ENCODE measurements around the gene IRAK3. TPM values are rescaled to one million over a fixed set of nuclear protein-coding genes. Genes with fewer than 3 reads are reported as not detected.
"Not testable (repeated sequence)": the region's sequence is repeated elsewhere in the genome, so short reads cannot be mapped to it uniquely, and the experiment has no call there.

IRAK3 gene
- total RNA-seq, 1 experiment from 2014 or later = not detected

DNA sequence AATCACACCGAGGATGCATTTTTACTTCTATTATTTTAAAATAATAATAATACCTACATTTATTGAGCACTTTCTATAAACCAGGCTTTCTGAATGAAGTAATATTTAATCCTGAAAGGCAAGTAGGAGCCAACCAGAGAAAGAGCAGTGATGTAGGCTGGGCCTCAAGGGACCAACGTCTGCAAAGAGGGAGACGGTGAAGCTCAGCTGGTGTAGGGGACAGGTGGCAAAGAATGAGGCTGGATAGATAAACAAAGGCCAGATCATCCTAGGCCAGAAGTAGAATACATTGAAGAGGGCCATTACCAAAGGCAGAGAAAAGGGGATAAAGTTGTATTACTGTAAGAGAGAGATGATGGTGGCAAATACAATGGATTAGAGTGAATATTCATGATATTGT is 18.4 kb upstream of the IRAK3 start:
- no peak for DNase-seq (ENCODE audit: low spot score)

DNA sequence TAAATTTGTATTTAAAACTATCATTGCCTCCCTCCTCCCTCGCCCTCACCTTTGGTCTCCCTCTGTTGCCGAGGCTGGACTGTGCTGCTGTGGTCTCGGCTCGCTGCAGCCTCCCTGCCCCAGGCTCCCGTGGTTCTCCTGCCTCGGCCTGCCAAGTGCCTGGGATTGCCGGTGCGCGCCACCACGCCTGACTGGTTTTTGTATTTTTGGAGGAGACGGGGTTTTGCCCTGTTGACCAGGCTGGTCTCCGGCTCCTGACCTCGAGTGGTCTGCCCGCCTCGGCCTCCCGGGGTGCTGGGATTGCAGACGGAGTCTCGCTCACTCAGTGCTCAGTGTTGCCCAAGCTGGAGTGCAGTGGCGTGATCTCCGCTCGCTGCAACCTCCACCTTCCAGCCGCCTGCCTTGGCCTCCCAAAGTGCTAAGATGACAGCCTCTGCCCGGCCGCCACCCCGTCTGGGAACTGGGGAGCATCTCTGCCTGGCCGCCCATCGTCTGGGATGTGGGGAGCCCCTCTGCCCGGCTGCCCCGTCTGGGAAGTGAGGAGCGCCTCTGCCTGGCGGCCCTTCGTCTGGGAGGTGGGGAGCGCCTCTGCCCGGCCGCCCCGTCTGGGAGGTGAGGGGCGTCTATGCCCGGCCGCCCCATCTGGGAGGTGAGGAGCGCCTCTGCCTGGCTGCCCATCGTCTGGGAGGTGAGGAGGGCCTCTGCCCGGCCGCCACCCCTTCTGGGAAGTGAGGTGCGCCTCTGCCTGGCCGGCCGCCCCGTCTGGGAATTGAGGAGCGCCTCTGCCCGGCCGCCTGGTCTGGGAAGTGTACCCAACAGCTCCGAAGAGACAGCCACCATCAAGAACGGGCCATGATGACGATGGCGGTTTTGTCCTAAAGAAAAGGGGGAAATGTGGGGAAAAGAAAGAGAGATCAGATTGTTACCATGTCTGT is 14.4 kb upstream of the IRAK3 start:
- not testable (repeated sequence) for DNase-seq (ENCODE audit: low spot score)

DNA sequence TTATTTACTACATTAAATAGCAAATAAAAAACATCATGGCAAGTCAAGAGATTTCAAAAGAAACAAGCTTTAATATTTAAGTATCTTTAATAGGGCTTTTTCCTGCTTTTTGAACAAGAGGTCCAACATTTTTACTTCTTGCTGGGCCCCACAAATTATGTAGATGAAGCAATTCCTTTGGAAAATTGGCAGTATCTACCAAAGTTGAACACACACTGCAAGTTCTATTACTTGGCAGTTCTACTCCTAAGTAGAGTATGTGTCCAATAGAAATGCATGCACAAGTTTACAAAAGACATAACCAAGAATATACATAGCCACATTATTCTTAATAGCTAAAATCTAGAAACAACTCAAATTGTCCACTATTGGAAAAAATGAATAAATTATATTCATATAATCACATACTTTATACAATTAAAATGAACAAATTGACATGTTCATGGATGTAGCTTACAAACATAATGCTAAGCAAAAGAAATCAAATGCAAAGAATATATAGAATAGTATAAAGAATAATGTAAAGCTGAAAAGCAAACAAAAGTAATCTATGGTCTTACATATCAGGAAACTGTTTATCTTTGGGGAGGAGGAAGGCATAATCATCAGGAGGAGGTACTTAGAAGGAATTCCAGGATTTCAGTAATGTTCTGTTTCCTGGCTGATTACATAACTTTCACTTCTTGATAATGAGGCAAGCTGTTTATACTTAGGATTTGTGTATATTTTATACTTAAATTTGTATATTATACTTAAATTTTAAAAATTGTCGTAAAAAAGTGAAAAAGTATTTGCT is 12.7 kb upstream of the IRAK3 start:
- no peak for DNase-seq (ENCODE audit: low spot score)

DNA sequence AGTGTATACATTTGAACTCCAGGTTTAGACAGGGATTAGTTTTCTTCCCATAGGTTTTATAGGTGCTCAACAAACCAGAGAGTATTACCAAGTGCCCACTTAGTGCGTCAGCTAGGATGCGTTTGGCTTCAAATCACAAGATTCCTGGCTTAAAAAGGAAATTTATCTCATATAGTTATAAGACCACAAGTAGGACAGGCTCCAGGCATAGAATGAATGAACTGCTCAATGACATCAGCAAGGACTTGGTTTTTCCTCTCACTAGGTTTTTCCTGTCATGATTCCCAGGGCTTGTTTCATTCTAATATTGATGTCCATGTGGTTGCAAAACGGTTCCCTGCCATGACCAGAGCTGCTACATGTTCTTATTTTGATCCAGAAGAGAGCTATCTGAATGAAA is 6.1 kb upstream of the IRAK3 start:
- DNase-seq (ENCODE audit: low spot score) = no peak

DNA sequence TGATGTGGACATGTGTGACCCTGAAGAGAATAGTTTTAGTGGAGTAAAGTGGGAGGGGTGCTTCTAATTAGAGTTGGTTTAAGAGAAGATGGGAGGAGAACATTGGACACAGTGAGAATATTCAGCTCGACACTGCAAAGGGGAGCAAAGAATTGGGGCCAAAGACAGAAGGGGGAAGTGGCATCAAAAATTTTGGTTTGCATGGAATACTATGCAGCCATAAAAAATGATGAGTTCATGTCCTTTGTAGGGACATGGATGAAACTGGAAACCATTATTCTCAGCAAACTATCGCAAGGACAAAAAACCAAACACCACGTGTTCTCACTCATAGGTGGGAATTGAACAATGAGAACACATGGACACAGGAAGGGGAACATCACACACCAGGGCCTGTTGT is 4.2 kb upstream of the IRAK3 start:
- not testable (repeated sequence) for DNase-seq (ENCODE audit: low spot score)

DNA sequence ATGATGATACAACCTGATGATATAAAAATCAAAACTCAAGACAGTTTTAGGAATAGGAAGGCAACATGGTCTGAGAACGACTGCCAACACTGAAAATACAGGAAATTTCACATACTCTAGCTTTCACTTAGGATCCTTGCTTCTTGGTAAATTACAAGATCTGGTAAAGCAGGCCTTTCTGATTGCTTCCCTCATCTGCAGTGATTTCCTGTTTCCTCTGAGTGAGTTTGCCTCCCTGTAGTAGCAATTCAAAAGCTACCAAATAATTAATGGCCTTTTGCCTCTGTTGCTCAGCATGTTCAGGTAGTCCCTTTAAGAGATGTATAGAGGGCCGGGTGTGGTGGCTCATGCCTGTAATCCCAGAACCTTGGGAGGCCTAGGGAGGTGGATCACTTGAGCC is 2.0 kb upstream of the IRAK3 start:
- DNase-seq (ENCODE audit: low spot score) = no peak

DNA sequence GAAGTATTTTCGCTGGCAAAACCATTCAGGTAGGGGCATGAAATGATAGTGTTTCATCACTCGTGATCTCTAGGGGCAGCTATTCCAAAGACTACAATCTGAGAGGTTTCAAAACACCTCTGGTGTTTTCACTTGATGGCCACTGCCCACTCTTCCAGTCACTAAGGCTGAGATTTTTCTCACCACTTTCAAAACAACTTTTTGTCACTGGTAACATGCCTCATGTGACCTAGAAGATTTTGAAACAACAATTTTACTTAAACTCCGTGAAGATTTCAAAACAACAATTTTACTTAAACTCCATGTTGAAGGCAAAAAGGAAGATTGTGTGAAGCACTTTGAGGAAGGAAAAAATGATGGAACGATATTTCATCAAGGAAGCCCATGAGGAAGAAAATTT is 1.2 kb upstream of the IRAK3 start:
- no peak for DNase-seq (ENCODE audit: low spot score)

DNA sequence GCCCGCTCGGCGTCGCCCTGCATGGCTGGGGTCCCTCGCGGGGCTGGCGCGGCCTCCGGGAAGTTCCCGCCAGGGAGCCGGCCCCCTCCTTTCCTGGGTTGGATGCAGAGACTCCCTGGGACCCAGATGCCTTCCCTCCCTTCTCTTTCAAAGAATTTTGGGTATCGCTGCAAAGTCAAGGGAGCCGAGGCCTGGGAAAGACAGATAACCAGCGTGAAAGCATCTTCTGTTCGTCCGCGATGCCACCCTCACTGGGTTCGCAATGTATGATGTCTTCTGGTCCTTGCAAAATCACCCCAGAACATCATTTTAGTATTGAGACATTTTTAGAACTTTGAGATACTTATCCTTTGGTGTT is 451 bp downstream of the IRAK3 start:
- DNase-seq (ENCODE audit: low spot score) = no peak

DNA sequence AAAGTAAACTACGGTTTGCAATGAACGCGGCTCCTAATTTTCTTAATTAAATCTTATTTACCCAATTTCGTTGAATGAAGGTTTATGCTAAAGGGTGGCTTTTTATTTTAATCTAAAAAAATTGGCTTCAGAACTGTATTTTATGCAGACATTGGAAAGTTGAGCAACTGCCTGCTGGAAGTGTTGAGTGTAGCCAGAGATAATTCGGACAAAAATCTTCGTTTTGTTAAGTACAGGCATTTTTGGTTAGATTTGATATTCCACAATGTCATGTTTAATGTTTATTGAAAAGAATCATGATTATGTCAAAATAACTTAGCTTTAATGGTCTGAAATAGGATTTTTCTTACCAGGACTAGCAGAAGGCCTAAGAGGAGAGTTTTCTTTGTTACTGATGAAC is 875 bp downstream of the IRAK3 start:
- no peak for DNase-seq (ENCODE audit: low spot score)

DNA sequence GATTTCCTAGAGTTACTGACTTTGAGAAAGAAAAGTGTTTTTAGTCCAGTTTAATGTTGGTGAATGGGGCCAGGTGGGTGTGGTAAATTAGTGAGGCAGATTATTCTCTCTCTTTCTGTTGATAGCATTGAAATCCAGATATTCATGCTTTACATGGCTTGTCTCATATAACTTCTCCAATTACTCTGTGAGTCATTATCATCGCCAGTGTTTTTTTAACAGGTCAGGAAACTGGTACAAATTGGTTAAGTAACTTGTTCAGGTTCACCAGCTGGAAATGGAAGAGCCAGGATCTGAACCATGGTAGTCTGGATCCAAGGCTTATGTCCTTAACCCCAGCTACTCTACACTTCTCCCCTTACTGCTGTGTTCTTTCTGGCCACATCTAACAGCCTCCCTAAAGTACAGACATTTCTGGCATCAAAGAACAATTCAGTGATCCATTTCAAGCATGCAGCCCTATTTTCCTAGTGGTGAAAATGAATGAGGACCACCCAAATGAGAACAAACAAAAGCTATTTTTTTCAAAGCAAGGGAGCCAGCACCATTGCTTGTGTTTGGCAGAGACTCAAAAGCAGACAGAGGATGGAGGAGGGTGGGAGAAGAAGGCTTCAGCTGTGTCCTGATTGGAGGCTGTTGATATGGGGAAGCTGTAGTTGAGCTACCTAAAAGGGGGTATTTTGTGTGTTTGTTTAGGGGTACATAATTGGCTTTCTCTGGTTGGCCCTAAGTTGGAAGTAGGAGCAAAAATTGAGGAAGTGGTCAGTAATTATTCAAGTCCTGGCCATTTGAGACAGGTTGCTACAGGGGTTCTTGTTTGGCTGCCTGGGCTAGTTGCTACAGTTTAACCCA is 1.7 kb downstream of the IRAK3 start:
- no peak for DNase-seq (ENCODE audit: low spot score)

DNA sequence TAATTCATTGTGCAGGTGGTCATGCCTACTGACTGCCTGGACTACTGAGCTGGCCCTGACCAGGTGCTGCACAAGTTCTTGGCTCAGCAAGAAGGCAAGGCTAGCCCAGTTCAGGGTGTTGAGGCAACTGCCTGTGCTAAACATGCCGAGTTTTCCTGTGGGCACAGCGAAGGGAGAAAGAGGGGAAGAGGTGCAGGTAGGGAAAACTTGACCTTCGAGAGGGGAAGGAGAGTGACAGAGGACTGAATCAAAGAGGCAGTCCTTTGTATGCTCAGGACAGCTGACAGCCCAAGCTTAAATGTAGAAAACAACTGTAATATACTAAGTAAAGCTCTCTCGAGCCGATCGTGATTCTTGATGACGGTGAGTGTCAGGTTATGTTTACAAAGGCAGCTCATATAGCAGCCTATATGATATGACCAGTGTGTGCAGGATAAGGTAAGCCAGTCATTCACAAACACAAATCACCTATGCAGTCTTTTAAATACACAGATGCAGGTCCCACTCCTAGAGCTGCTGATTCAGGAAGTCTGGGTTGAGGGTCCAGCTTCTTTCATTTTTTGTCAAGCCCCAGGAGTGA is 2.6 kb downstream of the IRAK3 start:
- no peak for DNase-seq (ENCODE audit: low spot score)

DNA sequence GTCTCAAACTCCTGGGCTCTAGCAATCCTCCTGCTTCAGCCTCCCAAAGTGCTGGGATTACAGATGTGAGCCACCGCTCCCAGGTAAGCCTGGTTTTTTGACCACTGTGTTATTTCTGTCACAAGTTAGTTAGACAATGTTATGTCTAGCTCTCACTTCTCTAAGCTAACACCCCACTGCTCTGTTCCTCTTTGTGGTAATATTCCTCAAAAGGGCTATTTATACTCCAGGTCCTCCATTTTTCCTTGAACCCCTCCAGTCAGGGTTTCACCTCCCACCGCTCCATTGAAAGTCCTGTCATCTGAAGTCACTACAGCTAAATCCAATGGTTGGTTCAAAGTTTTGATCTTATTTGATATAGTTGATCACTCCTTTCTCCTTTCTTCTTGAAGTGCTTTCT is 5.1 kb downstream of the IRAK3 start:
- DNase-seq (ENCODE audit: low spot score) = no peak

DNA sequence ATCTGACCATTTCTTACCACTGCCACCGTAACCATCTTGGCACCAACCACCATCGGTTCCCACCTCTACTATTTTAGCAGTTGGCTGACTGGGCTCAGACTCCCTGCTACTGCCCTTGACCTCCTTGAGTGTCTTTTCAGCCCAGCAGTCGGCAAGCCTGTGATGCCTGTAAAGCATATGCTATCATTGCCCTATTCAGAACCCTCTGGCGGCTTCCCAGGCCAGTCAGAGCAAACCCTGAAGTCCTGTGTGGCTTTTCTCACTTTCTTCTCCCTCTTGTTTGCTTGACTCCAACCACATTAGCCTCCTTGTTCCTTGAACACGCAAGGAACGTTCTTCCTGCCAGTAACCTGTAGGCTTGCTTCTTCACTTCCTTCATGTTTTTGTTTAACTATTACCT is 6.2 kb downstream of the IRAK3 start:
- no peak for DNase-seq (ENCODE audit: low spot score)

DNA sequence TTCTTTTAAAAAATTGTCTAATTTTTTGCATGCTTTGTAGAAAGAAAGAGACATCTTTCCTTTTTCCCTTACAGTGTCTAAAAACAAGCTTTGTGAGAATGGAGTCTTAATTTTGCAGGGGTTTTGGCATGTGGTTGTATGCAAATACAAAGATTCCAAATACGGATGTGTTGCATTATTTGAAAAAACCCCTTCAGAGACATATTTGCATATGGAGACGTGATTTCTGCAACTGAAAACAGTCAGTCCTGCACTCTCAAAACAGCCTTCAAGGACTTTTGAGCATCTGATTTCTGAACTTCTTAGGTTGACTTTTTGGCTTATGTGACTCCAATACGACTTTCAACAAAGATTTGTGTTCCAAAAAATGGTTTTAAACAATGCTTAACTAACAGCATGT is 7.8 kb downstream of the IRAK3 start:
- no peak for DNase-seq (ENCODE audit: low spot score)

DNA sequence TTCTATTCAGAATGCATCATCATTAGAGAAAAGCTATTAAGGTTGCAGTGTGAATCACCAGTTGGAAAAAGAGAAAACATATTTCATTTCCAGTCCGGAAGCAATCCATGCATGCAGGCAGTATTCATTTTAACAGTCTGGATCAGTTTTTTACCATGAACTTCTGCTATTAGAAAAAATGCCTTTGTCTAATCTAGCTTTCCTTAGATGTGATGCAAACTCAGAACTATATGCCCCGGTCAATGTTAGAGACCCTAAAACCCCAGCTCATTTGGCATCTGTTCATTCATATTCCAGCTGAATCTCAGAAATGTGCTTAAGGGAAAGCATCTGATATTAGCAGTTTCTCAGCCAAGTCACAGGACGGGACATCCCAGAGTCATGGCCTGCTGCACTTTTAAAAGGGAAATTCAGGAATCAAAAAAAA is 8.5 kb downstream of the IRAK3 start:
- DNase-seq (ENCODE audit: low spot score) = no peak

DNA sequence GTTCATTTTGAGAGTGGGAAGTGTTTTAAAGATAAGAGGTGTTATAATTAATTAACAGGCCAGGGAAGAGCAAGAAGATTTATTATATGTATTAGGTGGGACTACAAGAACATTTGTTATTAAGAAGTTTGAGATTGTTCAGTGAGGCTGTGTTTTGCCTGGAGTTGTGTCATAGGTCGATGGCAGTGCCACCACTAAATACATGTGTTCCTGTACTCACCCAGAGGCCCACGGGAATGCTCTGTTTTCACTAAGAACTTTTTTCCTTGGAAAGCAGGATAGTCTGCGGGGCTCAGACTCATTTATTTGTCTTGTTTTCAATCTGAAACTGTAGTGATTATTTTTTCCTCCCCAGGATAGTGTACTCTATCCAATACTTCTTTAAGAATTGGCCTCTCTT is 10.1 kb downstream of the IRAK3 start:
- DNase-seq (ENCODE audit: low spot score) = no peak

DNA sequence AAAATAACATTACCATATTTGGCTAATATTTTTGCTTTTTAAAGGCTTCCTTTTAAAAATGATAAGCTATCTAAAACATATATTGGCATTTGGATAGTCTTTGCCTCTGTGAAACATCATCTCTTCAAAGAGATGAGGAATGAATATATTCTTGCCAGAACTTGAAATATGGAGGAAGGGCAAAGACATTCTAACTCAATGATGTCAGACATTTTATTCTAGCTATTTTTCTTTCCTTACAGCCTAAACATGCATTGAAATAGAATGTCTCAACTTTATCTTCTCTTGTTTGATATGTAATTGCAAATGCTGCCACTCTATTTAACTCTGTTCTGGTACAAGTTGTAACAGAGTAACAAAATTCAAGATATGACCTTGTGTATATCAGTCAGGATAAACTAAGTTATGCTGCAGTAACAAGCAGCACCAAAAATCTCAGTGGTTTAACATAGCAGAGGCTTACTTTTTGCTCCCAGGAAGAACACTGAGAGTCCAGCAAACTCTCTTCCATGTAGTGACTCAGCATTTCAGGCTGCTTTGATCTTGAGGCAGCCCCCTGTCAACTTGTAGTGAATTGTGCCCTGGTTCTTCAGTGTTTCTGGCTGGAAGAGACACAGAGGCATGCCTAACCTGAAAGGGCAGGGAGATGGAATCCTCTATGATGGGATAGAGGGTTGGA is 11.0 kb downstream of the IRAK3 start:
- no peak for DNase-seq (ENCODE audit: low spot score)

DNA sequence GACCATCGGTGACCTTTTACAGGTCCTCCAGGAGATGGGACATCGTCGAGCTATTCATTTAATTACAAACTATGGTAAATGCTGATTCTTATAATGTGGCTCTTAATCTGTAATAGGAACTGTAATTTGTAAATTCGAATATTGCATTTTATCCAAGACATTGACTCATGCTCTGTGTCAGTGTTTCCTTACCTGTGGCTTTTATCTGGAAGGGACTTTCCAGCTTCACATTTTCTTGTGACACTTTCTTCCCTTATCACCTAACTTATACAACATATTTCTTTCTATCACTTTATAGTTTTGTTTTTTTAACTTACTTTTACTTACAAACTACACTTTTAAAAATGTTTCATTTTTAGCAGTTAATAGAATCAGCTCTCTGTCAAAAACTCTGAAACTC is 14.8 kb downstream of the IRAK3 start:
- no peak for DNase-seq (ENCODE audit: low spot score)

DNA sequence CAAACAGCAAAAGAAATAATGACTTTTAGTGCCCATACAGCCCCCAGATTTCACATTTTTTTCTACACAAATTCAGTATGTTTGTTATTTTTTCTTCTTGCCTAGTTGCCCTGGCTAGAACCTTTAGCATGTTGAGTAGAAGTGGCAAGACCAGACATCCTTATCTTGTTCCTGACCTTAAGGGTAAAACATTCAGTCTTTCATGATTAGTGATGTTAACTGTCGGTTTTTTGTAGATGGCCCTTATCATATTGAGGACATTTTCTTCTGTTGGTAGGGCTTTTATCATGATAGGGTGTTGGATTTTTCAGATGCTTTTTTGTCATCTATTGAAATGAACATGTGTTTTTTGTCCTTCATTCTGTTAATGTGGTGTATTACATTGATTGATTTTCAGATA is 17.1 kb downstream of the IRAK3 start:
- no peak for DNase-seq (ENCODE audit: low spot score)

DNA sequence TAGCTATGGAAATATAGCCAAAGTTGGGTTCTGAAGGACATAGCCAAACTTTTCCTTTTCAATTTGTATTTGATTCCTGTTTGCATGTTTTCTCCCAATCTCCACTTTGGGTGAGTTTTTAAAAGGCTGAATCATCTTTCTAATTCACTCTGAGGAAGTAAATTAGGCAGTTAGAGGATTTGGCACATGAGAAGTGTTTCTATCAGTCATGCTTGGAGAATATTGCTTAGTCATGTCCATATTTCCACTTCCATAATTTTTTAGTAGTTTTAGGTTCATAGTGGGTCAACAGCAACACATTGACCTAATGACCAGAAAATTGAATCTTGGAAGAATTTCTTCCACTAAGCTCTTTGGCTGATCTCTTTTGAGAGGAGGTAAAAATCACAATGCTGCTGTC is 21.8 kb downstream of the IRAK3 start:
- DNase-seq (ENCODE audit: low spot score) = no peak

DNA sequence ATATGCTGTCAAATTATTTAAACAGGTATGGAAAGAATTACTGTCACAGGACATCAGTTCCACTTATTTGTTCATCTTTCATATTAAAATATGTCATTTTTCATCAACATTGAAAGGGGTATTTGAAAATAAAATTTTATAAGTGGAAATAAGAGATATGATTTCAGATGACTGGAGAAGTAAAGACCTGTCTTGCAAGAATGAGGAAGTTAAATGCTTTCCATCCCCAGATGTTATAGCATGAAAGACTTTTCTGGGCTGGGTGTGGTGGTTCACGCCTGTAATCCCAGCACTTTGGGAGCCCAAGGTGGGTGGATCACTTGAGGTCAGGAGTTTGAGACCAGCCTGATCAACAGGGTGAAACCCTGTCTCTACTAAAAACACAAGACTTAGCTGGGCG is 22.6 kb downstream of the IRAK3 start:
- DNase-seq (ENCODE audit: low spot score) = not testable (repeated sequence)
